ENCODE measurements around the gene TRIM66. TPM values are rescaled to one million over a fixed set of nuclear protein-coding genes. Genes with fewer than 3 reads are reported as not detected.

Gene TRIM66
- total and polyA plus RNA-seq, 2 experiments from 2014 or later = 1.0 to 3.3 TPM

- TF ChIP-seq, protein P1, sequence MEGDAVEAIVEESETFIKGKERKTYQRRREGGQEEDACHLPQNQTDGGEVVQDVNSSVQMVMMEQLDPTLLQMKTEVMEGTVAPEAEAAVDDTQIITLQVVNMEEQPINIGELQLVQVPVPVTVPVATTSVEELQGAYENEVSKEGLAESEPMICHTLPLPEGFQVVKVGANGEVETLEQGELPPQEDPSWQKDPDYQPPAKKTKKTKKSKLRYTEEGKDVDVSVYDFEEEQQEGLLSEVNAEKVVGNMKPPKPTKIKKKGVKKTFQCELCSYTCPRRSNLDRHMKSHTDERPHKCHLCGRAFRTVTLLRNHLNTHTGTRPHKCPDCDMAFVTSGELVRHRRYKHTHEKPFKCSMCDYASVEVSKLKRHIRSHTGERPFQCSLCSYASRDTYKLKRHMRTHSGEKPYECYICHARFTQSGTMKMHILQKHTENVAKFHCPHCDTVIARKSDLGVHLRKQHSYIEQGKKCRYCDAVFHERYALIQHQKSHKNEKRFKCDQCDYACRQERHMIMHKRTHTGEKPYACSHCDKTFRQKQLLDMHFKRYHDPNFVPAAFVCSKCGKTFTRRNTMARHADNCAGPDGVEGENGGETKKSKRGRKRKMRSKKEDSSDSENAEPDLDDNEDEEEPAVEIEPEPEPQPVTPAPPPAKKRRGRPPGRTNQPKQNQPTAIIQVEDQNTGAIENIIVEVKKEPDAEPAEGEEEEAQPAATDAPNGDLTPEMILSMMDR (conservative IDR thresholded peaks at IDR 0.05; ENCODE audit: low read depth in 2 of 2) = no peak
- no peak for TF ChIP-seq EZH2 (IDR thresholded peaks at IDR 0.05; ENCODE audit: low read depth, unreplicated experiment)
- TF ChIP-seq, protein P2, sequence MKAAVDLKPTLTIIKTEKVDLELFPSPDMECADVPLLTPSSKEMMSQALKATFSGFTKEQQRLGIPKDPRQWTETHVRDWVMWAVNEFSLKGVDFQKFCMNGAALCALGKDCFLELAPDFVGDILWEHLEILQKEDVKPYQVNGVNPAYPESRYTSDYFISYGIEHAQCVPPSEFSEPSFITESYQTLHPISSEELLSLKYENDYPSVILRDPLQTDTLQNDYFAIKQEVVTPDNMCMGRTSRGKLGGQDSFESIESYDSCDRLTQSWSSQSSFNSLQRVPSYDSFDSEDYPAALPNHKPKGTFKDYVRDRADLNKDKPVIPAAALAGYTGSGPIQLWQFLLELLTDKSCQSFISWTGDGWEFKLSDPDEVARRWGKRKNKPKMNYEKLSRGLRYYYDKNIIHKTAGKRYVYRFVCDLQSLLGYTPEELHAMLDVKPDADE (IDR thresholded peaks at IDR 0.05) = no peak
Observed at GRCh38 chr11:8691601-8692000, 9.1 kb upstream of the TRIM66 start (continued).

- DNase-seq (ENCODE audit: low spot score) = no peak
- peaks cover 26% of the 10 kb centered on the region for H3K79me2 ChIP-seq (replicated peaks; ENCODE audit: insufficient read depth)
- peaks cover 17% of the 10 kb centered on the region for H3K36me3 ChIP-seq (ENCODE audit: insufficient read depth)
- Mint-ChIP-seq H3K4me1 (peaks cover 36% of the 10 kb centered on the region), H3K4me3 (no peak overlapping the region; the same call in 2 of the 3 replicates), H3K36me3 (ENCODE audit: low read depth) (peaks cover 75% of the 10 kb centered on the region), H3K9me3 (peaks cover 4% of the 10 kb centered on the region; the same call in 2 of the 3 replicates), H3K27me3 (ENCODE audit: insufficient read depth, low read depth, poor library complexity) (peaks cover 33% of the 10 kb centered on the region), H3K27ac (no peak overlapping the region)
- H3F3A ChIP-seq (replicated peaks; ENCODE audit: low read depth) = peaks cover 24% of the 10 kb centered on the region
- H3K4me3 ChIP-seq = no peak overlapping the region
- H3K27ac ChIP-seq (ENCODE audit: low read depth) = no peak overlapping the region
- 0 out of 2 replicates have a peak, but pooled peaks cover 5% of the 10 kb centered on the region for H4K20me1 ChIP-seq (replicated peaks; ENCODE audit: insufficient read depth)
- H3K4me1 ChIP-seq (ENCODE audit: insufficient read depth) = peaks cover 16% of the 10 kb centered on the region
- ATAC-seq = no peak
- 0 out of 2 replicates have a peak overlapping the region, but pooled peaks have one; percentile 68 for H3K4me2 ChIP-seq
- H3K9me2 ChIP-seq (ENCODE audit: insufficient read depth) = no peaks in the 10 kb centered on the region
- H3K27me3 ChIP-seq (ENCODE audit: insufficient read depth) = no peaks in the 10 kb centered on the region
- no peak overlapping the region for H2AFZ ChIP-seq
- TF ChIP-seq ZNF114 (CRISPR knock-in tag; IDR thresholded peaks at IDR 0.05) = no peak
- TF ChIP-seq CREB1 (CRISPR knock-in tag; IDR thresholded peaks at IDR 0.05; ENCODE audit: low read depth) = no peak
- TF ChIP-seq JUNB (IDR thresholded peaks at IDR 0.05; ENCODE audit: unreplicated experiment) = no peak
- no peak for TF ChIP-seq EZH2 (IDR thresholded peaks at IDR 0.05; ENCODE audit: low read depth, unreplicated experiment)
- TF ChIP-seq NANOG (IDR thresholded peaks at IDR 0.05; ENCODE audit: borderline replicate concordance) = no peak
- no peak for TF ChIP-seq ZNF331 (CRISPR knock-in tag; IDR thresholded peaks at IDR 0.05; ENCODE audit: low read depth)
- TF ChIP-seq EZH2phosphoT487 (IDR thresholded peaks at IDR 0.05; ENCODE audit: unreplicated experiment) = no peak
- TF ChIP-seq POLR2AphosphoS5 (IDR thresholded peaks at IDR 0.05; ENCODE audit: low read depth) = no peak
- TF ChIP-seq REST (IDR thresholded peaks at IDR 0.05; ENCODE audit: unreplicated experiment) = no peak
- TF ChIP-seq, protein P1 (conservative IDR thresholded peaks at IDR 0.05; ENCODE audit: low read depth in 2 of 2) = no peak
- no peak for TF ChIP-seq STAT1 (IDR thresholded peaks at IDR 0.05; ENCODE audit: unreplicated experiment)
- TF ChIP-seq, protein P2 (IDR thresholded peaks at IDR 0.05) = no peak
Observed at GRCh38 chr11:8690374-8691342, 8.2 kb upstream of the TRIM66 start.
